ACC112 (cell line): Measurements from ENCODE around the gene METTL24.

ENCODE experiments used
- H2AFZ ChIP-seq: fragments of 200-600 bp; sonication (generic); one replicate; pipeline ENCODE4 v1.6.0; 2017; ENCODE audit warnings: antibody characterized with exemption, low read length; ENCODE audit not compliant: unreplicated experiment
- H3K27ac ChIP-seq: fragments of 200-600 bp; sonication (generic); 2 replicates; pipeline ENCODE4 v1.5.1; 2014; ENCODE audit warnings: low read depth, mild to moderate bottlenecking, antibody characterized with exemption, low read length, moderate library complexity
- H3K27me3 ChIP-seq: fragments of 200-600 bp; sonication (generic); 2 replicates; pipeline ENCODE4 v1.6.1; 2014; ENCODE audit warnings: mild to moderate bottlenecking, antibody characterized with exemption, low read length, moderate library complexity, mixed read lengths; ENCODE audit not compliant: insufficient read depth
- H3K36me3 ChIP-seq: fragments of 200-600 bp; sonication (generic); 2 replicates; pipeline ENCODE4 v1.6.1; 2016; ENCODE audit warnings: mild to moderate bottlenecking, antibody characterized with exemption, low read length, moderate library complexity, mixed read lengths; ENCODE audit not compliant: insufficient read depth
- H3K4me1 ChIP-seq: fragments of 200-600 bp; sonication (generic); one replicate; pipeline ENCODE4 v1.6.1; 2016; ENCODE audit warnings: low read length, mixed read lengths; ENCODE audit not compliant: insufficient read depth, unreplicated experiment, control insufficient read depth
- H3K4me3 ChIP-seq: fragments of 200-600 bp; sonication (generic); 2 replicates; pipeline ENCODE4 v1.5.1; 2014; ENCODE audit warnings: mild to moderate bottlenecking, low read depth, low read length
- H3K79me2 ChIP-seq: fragments of 200-600 bp; sonication (generic); one replicate; pipeline ENCODE4 v1.6.0; 2016; ENCODE audit warnings: low read length; ENCODE audit not compliant: control insufficient read depth, unreplicated experiment, insufficient read depth

METTL24 gene

DNA sequence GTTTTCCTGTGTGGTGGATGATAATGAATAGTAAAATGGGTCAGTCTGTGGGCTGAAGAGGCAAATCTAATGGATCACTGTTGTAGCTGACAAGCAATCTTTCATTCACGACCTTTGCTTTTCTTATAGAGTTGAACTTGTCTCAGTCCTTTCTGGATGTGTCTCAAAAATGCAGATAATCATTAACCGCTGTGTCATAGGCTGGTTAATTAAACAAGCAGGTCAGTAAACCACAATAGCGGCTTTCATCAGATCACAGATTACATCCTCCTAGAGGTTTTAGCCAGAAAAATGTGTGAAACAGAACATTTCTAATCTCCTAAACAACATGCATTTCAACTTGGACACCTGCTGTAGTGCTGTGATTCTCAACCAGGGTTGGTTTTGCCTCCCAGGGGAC is 2.5 kb upstream of the METTL24 start:
- Histone ChIP-seq H3K4me3 (no peak overlapping the region), H3K27me3 (peaks cover 92% of the 10 kb centered on the region), H2AFZ (no peak overlapping the region), H3K27ac (no peak overlapping the region), H3K36me3 (no peaks in the 10 kb centered on the region), H3K4me1 (no peaks in the 10 kb centered on the region), H3K79me2 (no peaks in the 10 kb centered on the region)

- no peak overlapping the region for H3K4me3 ChIP-seq
- H3K79me2 ChIP-seq, result no peaks in the 10 kb centered on the region
- no peaks in the 10 kb centered on the region for H3K4me1 ChIP-seq
- no peak overlapping the region for H3K27ac ChIP-seq
- H3K36me3 ChIP-seq, result no peaks in the 10 kb centered on the region
- no peak overlapping the region for H2AFZ ChIP-seq
- H3K27me3 ChIP-seq, result peaks cover 89% of the 10 kb centered on the region
Observed at GRCh38 chr6:110359556-110359955, 1.4 kb upstream of the METTL24 start.

- Histone ChIP-seq H3K36me3 (no peaks in the 10 kb centered on the region), H2AFZ (peak overlapping the region; percentile 62), H3K79me2 (no peaks in the 10 kb centered on the region), H3K27me3 (peaks cover 80% of the 10 kb centered on the region), H3K4me1 (no peaks in the 10 kb centered on the region), H3K4me3 (peak overlapping the region; percentile 70), H3K27ac (no peak overlapping the region)
Observed at GRCh38 chr6:110358553-110359160, 508 bp upstream of the METTL24 start.

DNA sequence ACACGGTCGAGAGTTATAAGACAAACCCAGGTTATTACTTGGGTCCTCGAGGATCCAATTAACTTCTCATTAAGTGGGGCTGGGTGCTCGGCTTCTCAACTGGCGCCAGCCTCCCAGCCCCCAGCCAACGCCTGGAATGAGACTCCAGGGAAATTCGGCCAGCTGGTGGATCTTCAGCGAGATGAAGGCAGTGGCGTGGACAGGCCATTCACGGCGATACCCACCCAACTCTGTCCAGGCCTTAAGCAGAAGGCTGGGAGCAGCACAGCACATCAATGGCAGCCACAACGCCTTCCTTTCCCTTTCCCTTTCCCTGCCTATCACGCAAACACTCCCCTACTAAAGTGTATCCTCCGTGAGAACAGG is 868 bp downstream of the METTL24 start:
- Histone ChIP-seq H3K27me3 (peaks cover 70% of the 10 kb centered on the region), H3K4me3 (peak overlapping the region; percentile 77), H2AFZ (no peak overlapping the region), H3K36me3 (no peaks in the 10 kb centered on the region), H3K79me2 (no peaks in the 10 kb centered on the region), H3K4me1 (no peaks in the 10 kb centered on the region), H3K27ac (no peak overlapping the region)

GRCh38 chr6:110356778-110357177 is 1.4 kb downstream of the METTL24 start:
- no peaks in the 10 kb centered on the region for H3K4me1 ChIP-seq
- H3K79me2 ChIP-seq, result no peaks in the 10 kb centered on the region
- no peak overlapping the region for H2AFZ ChIP-seq
- no peaks in the 10 kb centered on the region for H3K36me3 ChIP-seq
- H3K27me3 ChIP-seq, result peaks cover 65% of the 10 kb centered on the region
- H3K4me3 ChIP-seq, result 0 out of 2 replicates have a peak overlapping the region, but pooled peaks have one; percentile 77
- no peak overlapping the region for H3K27ac ChIP-seq

DNA sequence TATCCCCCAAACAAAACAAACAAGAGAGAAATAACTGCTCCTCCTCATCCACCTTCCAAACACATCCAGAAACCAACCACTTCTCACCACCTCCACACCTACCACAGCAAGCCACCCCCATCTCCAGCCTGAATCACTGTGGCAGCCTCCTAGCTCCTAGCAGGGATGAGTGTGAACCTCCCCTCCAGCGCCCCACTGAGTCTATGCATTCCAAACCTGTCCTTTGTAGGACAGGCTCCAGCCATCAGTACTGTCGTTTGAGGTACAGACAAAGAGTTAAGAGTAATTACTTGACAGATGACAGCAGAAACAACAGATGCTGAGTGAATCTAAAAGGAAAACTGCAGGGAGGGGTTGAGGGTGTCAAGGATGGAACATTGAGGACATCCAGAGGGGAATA is 2.4 kb downstream of the METTL24 start:
- no peaks in the 10 kb centered on the region for H3K79me2 ChIP-seq
- H3K27me3 ChIP-seq, result peaks cover 55% of the 10 kb centered on the region
- no peaks in the 10 kb centered on the region for H3K4me1 ChIP-seq

GRCh38 chr6:110355022-110355421 is 3.1 kb downstream of the METTL24 start:
- Histone ChIP-seq H2AFZ (no peak overlapping the region), H3K79me2 (no peaks in the 10 kb centered on the region), H3K27ac (no peak overlapping the region), H3K27me3 (peaks cover 48% of the 10 kb centered on the region), H3K4me3 (no peak overlapping the region), H3K36me3 (no peaks in the 10 kb centered on the region), H3K4me1 (no peaks in the 10 kb centered on the region)

More for the DNA sequence above, 2.4 kb downstream of the METTL24 start:
- H3K4me3 ChIP-seq, result no peak overlapping the region
- no peaks in the 10 kb centered on the region for H3K36me3 ChIP-seq
- H3K27ac ChIP-seq, result no peak overlapping the region
- no peak overlapping the region for H2AFZ ChIP-seq

GRCh38 chr6:110354153-110354552 is 4.0 kb downstream of the METTL24 start:
- Histone ChIP-seq H3K27ac (no peak overlapping the region), H3K36me3 (no peaks in the 10 kb centered on the region), H2AFZ (no peak overlapping the region), H3K4me3 (no peak overlapping the region), H3K4me1 (no peaks in the 10 kb centered on the region), H3K27me3 (peaks cover 39% of the 10 kb centered on the region), H3K79me2 (no peaks in the 10 kb centered on the region)

DNA sequence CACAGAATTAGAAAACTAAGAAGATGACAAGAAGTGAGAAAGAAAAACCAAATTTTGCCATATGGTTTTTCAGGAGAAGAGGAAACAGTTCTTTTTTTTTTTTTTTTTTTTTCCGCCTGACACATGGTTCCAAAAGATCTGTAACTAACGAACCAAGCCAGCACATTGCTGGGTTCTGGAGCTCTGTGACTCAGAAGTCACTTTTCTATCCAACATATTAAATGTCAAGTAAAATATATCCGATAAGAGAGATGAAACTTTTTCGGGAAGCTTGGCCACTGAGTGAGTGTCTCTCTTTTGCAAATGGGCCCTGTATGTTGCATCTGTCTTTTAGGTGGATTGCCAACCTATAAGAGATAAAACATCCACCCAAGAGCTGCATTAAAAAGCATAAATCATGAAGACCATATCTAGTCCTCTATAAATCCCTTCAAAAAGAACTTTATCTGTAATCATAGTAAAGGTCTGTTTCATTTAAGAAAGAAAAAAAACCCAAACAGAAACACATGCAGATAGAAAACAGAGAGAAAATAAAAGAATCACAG is 4.6 kb downstream of the METTL24 start:
- Histone ChIP-seq H3K79me2 (no peaks in the 10 kb centered on the region), H3K4me3 (no peak overlapping the region), H3K27me3 (peaks cover 33% of the 10 kb centered on the region), H3K4me1 (no peaks in the 10 kb centered on the region), H3K36me3 (no peaks in the 10 kb centered on the region), H3K27ac (no peak overlapping the region), H2AFZ (no peak overlapping the region)

DNA sequence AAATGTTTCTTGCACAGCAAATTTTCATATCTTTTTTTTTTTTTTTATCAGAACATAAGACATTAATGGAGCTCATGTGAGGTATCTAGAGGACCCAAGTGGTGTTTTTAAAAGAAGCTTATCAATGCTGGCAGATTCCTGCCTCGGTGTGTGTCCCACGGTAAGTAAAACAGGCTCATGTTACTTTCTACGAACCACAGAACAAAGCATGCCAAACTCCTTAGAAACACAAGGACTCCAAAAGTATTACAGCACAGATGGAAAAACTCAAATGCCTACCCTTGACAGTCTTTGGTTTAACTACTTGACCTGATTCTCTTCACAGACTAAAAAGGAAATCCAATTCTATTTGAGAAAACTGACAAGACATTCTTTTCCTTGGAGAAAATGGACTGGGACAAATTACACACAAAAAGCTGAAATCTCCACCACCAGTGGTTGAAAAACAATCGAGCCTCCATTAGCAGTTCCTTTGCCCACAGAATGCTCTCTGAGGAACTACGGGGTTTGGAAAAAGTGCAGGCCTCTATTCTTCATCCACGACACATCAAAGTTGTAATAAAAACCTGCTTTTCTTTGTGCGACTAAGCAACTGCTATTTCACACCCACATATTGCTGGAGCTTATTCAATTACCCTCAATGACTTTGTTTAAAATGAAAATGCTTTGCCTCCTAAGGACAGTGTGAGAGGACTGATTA is 5.4 kb downstream of the METTL24 start:
- no peak overlapping the region for H2AFZ ChIP-seq
- H3K27ac ChIP-seq, result no peak overlapping the region
- peaks cover 30% of the 10 kb centered on the region for H3K27me3 ChIP-seq
- H3K4me1 ChIP-seq, result no peaks in the 10 kb centered on the region
- H3K4me3 ChIP-seq, result no peak overlapping the region
- no peaks in the 10 kb centered on the region for H3K79me2 ChIP-seq
- H3K36me3 ChIP-seq, result no peaks in the 10 kb centered on the region

DNA sequence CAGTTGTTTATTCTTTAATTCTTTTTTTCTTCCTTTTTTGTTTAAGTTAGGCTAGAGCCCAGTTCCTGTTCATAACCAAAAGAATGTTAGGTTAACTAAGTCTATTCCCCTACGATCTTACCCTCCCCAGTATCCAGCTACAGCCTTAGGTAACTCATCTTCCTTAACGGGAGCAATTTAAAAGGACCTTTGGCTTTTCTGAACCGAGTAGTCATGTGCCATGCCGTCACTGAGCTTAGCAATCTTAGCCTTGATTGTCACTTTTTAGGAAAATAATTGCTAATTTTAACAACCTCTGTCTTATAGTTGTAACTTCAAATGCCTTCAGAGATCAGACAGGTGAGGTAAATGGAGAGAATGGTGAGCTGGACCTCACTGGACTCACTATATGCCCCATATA is 6.2 kb downstream of the METTL24 start:
- Histone ChIP-seq H2AFZ (no peak overlapping the region), H3K27me3 (peaks cover 23% of the 10 kb centered on the region), H3K4me3 (no peak overlapping the region), H3K36me3 (no peaks in the 10 kb centered on the region), H3K4me1 (no peaks in the 10 kb centered on the region), H3K79me2 (no peaks in the 10 kb centered on the region), H3K27ac (no peak overlapping the region)
